K562 (cell line): ENCODE results near the gene FES. TPM values are rescaled to one million over a fixed set of nuclear protein-coding genes. Genes with fewer than 3 reads are reported as not detected.
A peak's percentile ranks its signal among the peaks of the same experiment; 100 is the strongest.

Experiments used
- ATAC-seq: fragments of 200-7000 bp; cut with Tn5 transposase; 3 replicates; pipeline ENCODE4 v1.9.1; 2020; ENCODE audit warnings: moderate library complexity
- BruUV-seq: library from RNA; stranded (reverse); fragments of 400-500 nt; replicated peaks from 2 replicates; lab custom pipeline; 2021; lab: Mats Ljungman, UMichigan
- CTCF ChIA-PET: fragments of 300-600 bp; formaldehyde crosslinking; extraction: SDS; loops from one replicate; lab custom pipeline; 2021; ENCODE audit warnings: low intra/inter-chr PET ratio; lab: Yijun Ruan, JAX
- POLR2A ChIA-PET: fragments of 300-600, 350-650 bp; sonication (Branson Sonifier 250); formaldehyde crosslinking; extraction: SDS; loops from one replicate; lab custom pipeline; 2021; ENCODE audit warnings: antibody characterized with exemption, inconsistent platforms; lab: Yijun Ruan, JAX
- DNase-seq, 4 experiments: peaks; one replicate each; pipeline versions ENCODE4 v3.0.0 to v3.0.0-alpha.2; 2011 to 2018; ENCODE audit warnings: low spot score in 3 of 4, mixed read lengths in 3 of 4; ENCODE audit errors: extremely low read depth in 1 of 4
- FAIRE-seq: peaks from 2 replicates; lab custom pipeline; 2011; peaks lifted over from hg19 to GRCh38; lab: Jason Lieb, UNC
- H2AFZ ChIP-seq: 2 replicates; pipeline ENCODE4 v1.6.0; 2011; ENCODE audit warnings: low read depth, low read length, control low read depth, inconsistent platforms
- H3K27ac ChIP-seq: fragments of 200-600 bp; 3 replicates; pipeline ENCODE4 v1.8.0; 2011; ENCODE audit warnings: low read depth, mild to moderate bottlenecking, control low read depth, inconsistent platforms, low read length, moderate library complexity, mixed read lengths; ENCODE audit errors: extremely low read depth
- H3K27me3 ChIP-seq, 2 experiments: fragments of 300-600 bp in 1 of 2; 2 replicates in 1 of 2; 3 replicates in 1 of 2; pipeline versions ENCODE4 v1.6.0 to v1.8.0; 2011; ENCODE audit warnings: inconsistent platforms in 2 of 2, low read length in 2 of 2, mild to moderate bottlenecking in 1 of 2, mixed read lengths in 1 of 2, moderate library complexity in 1 of 2; ENCODE audit not compliant: control insufficient read depth in 2 of 2, insufficient read depth in 2 of 2
- H3K36me3 ChIP-seq: fragments of 300-600 bp; 3 replicates; pipeline ENCODE4 v1.8.0; 2011; ENCODE audit warnings: mild to moderate bottlenecking, low read length, inconsistent platforms; ENCODE audit not compliant: control insufficient read depth, insufficient read depth
- H3K4me1 ChIP-seq, 2 experiments: fragments of 200-600 bp in 1 of 2; replicated peaks in 1 of 2; 2 replicates in 1 of 2; 3 replicates in 1 of 2; pipeline versions ENCODE4 v1.5.1 to v1.8.0; 2011; ENCODE audit warnings: inconsistent platforms in 2 of 2, low read length in 2 of 2, mild to moderate bottlenecking in 1 of 2, mixed read lengths in 1 of 2, moderate library complexity in 1 of 2; ENCODE audit not compliant: control insufficient read depth in 2 of 2, insufficient read depth in 2 of 2
- H3K4me2 ChIP-seq: 2 replicates; pipeline ENCODE4 v1.6.1; 2011; ENCODE audit warnings: low read length, control low read depth, inconsistent platforms, mixed read lengths; ENCODE audit not compliant: insufficient read depth
- H3K4me3 ChIP-seq: fragments of 200-600 bp; sonication (generic), shearing (Covaris generic); 2 replicates; pipeline ENCODE4 v1.5.1; 2016; ENCODE audit warnings: control low read depth, inconsistent platforms
- H3K79me2 ChIP-seq: fragments of 200-600 bp; 3 replicates; pipeline ENCODE4 v1.8.0; 2011; ENCODE audit warnings: low read length, inconsistent platforms; ENCODE audit not compliant: control insufficient read depth, insufficient read depth
- H3K9ac ChIP-seq, 2 experiments: 2 replicates each; pipeline versions ENCODE4 v1.6.0 to v1.6.1; 2011; ENCODE audit warnings: low read depth in 2 of 2, low read length in 2 of 2, control low read depth in 1 of 2, inconsistent platforms in 1 of 2, mild to moderate bottlenecking in 1 of 2, mixed read lengths in 1 of 2; ENCODE audit not compliant: insufficient read depth in 1 of 2
- H3K9me1 ChIP-seq: one replicate; pipeline ENCODE4 v1.6.0; 2011; ENCODE audit warnings: inconsistent platforms, mild to moderate bottlenecking, low read length, moderate library complexity; ENCODE audit not compliant: control insufficient read depth, insufficient read depth
- H3K9me3 ChIP-seq: replicated peaks from 2 replicates; pipeline ENCODE4 v1.5.1; 2011; ENCODE audit warnings: low read depth, low read length, inconsistent platforms; ENCODE audit not compliant: control insufficient read depth, insufficient read depth
- H4K20me1 ChIP-seq: replicated peaks from 2 replicates; pipeline ENCODE4 v1.6.1; 2011; ENCODE audit warnings: low read length, inconsistent platforms, mixed read lengths; ENCODE audit not compliant: control insufficient read depth, insufficient read depth
- BRCA1 ChIP-seq, 2 experiments: fragments of 450-650 bp in 1 of 2; sonication (generic) in 1 of 2; formaldehyde crosslinking in 1 of 2; IDR thresholded peaks; 2 replicates each; pipeline versions ENCODE4 v1.5.0 to v1.6.1; 2017 to 2020; ENCODE audit warnings: mild to moderate bottlenecking in 1 of 2, missing genetic modification reagents in 1 of 2
- DMBX1 ChIP-seq: fragments of 250-450 bp; sonication (Bioruptor Pico); IDR thresholded peaks from 2 replicates; pipeline ENCODE4 v1.8.0; 2022; ENCODE audit warnings: inconsistent platforms, mild to moderate bottlenecking, moderate library complexity, borderline replicate concordance
- POLR2G ChIP-seq: fragments of 200-400 bp; formaldehyde crosslinking; IDR thresholded peaks from 2 replicates; pipeline ENCODE4 v1.6.1; 2017; ENCODE audit warnings: low read depth, mild to moderate bottlenecking, antibody characterized with exemption, low read length, moderate library complexity
- ZFX ChIP-seq: sonication (generic); formaldehyde crosslinking; IDR thresholded peaks from 2 replicates; pipeline ENCODE4 v1.8.0; 2022; ENCODE audit warnings: mild to moderate bottlenecking, missing genetic modification reagents, moderate library complexity
- WGBS: fragments of 100-300 bp; shearing (Covaris generic); methylation state at CpG from one replicate; pipeline ENCODE4 v1.1.6; 2016; ENCODE audit warnings: low coverage, mixed read lengths; ENCODE audit not compliant: insufficient coverage; ENCODE audit errors: missing lambda C conversion rate; 5-methylcytosine and 5-hydroxymethylcytosine counted together
- in situ Hi-C: fragments of 300-500 bp; cut with MboI; formaldehyde crosslinking; loops from 4 replicates; pipeline ENCODE4 v1.15.0; 2018; ENCODE audit warnings: inconsistent platforms, mixed read lengths
- intact Hi-C: fragments of 100-400 bp; cut with micrococcal nuclease; formaldehyde crosslinking; loops from 2 replicates; pipeline ENCODE4 v1.14.2; 2022
- polyA plus RNA-seq, 8 experiments: library from polyadenylated mRNA; depleted of rRNA in 4 of 8; stranded (reverse) in 5 of 8; unstranded in 3 of 8; fragments of >200 nt; fragmentation: Nextera tagmentation in 2 of 8; fragmentation: Illumina TruSeq in 1 of 8; extraction: Ambion mirVana in 2 of 8; extraction: Trizol in 1 of 8; gene quantifications; 2 replicates each; pipeline versions ENCODE4 v1.2.1 to v1.2.3, GENCODE V29; 2011 to 2014; ENCODE audit warnings: inconsistent platforms in 1 of 8, missing spikeins in 1 of 8
- total RNA-seq, 7 experiments: library from RNA; depleted of rRNA in 6 of 7; stranded (reverse); fragments of >200 nt in 6 of 7; fragmentation: Illumina TruSeq in 2 of 7; extraction: Trizol in 2 of 7; gene quantifications; 2 replicates each; pipeline versions ENCODE4 v1.2.1 to v1.2.3, GENCODE V29; 2011 to 2021; ENCODE audit warnings: low replicate concordance in 1 of 7
- TF ChIP-seq, protein P1 (sequence below): sonication (generic); formaldehyde crosslinking; IDR thresholded peaks from 2 replicates; pipeline ENCODE4 v1.8.1; 2023; ENCODE audit warnings: missing genetic modification reagents, mild to moderate bottlenecking, borderline replicate concordance

Gene FES
- total and polyA plus RNA-seq, 9 of the 15 experiments (the other 6 are each of a cell fraction or from before 2014, with no cell fraction given), result 0.38 to 2.6 (median 0.82) TPM

DNA sequence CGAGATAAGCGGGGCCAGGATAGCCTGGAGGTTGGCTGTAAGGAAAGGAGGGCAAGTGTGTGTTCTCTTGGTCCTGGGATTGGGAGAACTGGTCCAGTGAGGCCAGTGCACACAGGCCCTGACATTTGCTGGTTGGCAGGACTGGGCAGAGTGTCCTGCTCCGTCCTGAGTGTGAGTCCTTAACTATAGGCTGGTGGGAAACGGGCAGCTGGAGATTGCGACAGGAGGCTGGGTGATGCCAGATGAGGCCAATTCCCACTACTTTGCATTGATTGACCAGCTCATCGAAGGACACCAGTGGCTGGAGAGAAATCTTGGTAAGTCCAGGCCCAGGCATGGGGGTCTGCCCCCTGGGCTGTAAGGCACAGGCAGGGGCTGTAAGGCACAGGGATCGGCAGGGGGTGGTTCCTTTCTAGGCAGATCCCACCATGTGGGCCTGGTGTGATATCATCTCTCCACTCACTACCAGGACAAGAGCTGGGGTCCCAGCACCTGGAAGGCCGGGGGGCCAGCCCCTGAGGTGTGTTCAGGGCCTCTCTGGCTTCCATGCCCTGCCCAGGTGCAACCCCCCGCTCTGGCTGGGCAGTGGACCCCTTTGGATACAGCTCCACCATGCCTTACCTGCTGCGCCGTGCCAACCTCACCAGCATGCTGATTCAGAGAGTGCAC lies 22.0 kb downstream of the FES start:
- Histone ChIP-seq H3K4me2 (peak overlapping the region; percentile 15; the same call in 1 of the 2 replicates), H3K4me1 (peaks cover 14 to 57% of the 10 kb centered on the region in 2 experiments; a peak in 4 of 5 replicates), H3K9me1 (peaks cover 4% of the 10 kb centered on the region), H3K4me3 (no peak overlapping the region)
- FAIRE-seq, result no peak
- TF ChIP-seq, protein P1, sequence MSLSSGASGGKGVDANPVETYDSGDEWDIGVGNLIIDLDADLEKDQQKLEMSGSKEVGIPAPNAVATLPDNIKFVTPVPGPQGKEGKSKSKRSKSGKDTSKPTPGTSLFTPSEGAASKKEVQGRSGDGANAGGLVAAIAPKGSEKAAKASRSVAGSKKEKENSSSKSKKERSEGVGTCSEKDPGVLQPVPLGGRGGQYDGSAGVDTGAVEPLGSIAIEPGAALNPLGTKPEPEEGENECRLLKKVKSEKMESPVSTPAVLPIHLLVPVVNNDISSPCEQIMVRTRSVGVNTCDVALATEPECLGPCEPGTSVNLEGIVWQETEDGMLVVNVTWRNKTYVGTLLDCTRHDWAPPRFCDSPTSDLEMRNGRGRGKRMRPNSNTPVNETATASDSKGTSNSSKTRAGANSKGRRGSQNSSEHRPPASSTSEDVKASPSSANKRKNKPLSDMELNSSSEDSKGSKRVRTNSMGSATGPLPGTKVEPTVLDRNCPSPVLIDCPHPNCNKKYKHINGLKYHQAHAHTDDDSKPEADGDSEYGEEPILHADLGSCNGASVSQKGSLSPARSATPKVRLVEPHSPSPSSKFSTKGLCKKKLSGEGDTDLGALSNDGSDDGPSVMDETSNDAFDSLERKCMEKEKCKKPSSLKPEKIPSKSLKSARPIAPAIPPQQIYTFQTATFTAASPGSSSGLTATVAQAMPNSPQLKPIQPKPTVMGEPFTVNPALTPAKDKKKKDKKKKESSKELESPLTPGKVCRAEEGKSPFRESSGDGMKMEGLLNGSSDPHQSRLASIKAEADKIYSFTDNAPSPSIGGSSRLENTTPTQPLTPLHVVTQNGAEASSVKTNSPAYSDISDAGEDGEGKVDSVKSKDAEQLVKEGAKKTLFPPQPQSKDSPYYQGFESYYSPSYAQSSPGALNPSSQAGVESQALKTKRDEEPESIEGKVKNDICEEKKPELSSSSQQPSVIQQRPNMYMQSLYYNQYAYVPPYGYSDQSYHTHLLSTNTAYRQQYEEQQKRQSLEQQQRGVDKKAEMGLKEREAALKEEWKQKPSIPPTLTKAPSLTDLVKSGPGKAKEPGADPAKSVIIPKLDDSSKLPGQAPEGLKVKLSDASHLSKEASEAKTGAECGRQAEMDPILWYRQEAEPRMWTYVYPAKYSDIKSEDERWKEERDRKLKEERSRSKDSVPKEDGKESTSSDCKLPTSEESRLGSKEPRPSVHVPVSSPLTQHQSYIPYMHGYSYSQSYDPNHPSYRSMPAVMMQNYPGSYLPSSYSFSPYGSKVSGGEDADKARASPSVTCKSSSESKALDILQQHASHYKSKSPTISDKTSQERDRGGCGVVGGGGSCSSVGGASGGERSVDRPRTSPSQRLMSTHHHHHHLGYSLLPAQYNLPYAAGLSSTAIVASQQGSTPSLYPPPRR (CRISPR knock-in tag), result no peak
- TF ChIP-seq POLR2G, result peak; percentile 27; the same call in 1 of the 2 replicates
- TF ChIP-seq BRCA1 (IDR thresholded peaks at IDR 0.05), result no peak
- TF ChIP-seq BRCA1 (CRISPR knock-in tag; IDR thresholded peaks at IDR 0.05), result 0 out of 2 replicates have a peak, but pooled peaks have one; percentile 40
- no peak for TF ChIP-seq DMBX1 (CRISPR knock-in tag)
- TF ChIP-seq ZFX (CRISPR knock-in tag), result peak; percentile 29; the same call in 1 of the 2 replicates
- TF ChIP-seq, all 486 proteins: peak for 3
- POLR2A ChIA-PET, result interaction anchor here (0.6 to 7.0 kb wide), 6 partner anchors 9 to 129 kb away, joined by 3 to 70 read pairs (median 6); partner anchors contain the start of genes HDDC3 and UNC45A
- in situ Hi-C loops (no loop called here), intact Hi-C loops (no loop called here)
- Histone ChIP-seq H3K27ac (no peak overlapping the region; the same call in 2 of the 3 replicates), H2AFZ (no peak overlapping the region), H3K9ac (peak overlapping the region in 1 of 2 experiments; percentile 86; a peak in 2 of 4 replicates), H3K79me2 (peaks cover 52% of the 10 kb centered on the region), H3K36me3 (peaks cover 68% of the 10 kb centered on the region), H4K20me1 (no peaks in the 10 kb centered on the region), H3K27me3 (no peaks in the 10 kb centered on the region), H3K9me3 (no peaks in the 10 kb centered on the region)
- no TSS peak for BruUV-seq
- ATAC-seq, result no peak
- 95% methylated on average over 11 of the region's 11 CpGs for whole genome bisulfite sequencing
- CTCF ChIA-PET, result no interaction called here
- no peak for DNase-seq
